Activated CD8-positive, alpha-beta memory T cell treated with anti-CD3 and anti-CD28 coated beads for 1 hour (primary cell): ENCODE data around the gene DPAGT1.
"Not testable (repeated sequence)": the region's sequence is repeated elsewhere in the genome, so short reads cannot be mapped to it uniquely, and the experiment has no call there.

Source experiments
- DNase-seq, 2 donors: peaks; one replicate each; pipeline ENCODE4 v3.0.0-alpha.2; 2020; ENCODE audit warnings: low read depth in 1 of 2; ENCODE audit errors: extremely low read depth in 1 of 2

The DPAGT1 gene

GRCh38 chr11:119062779-119063178 is 38.9 kb downstream of the DPAGT1 start:
- DNase-seq, result no peak

DNA sequence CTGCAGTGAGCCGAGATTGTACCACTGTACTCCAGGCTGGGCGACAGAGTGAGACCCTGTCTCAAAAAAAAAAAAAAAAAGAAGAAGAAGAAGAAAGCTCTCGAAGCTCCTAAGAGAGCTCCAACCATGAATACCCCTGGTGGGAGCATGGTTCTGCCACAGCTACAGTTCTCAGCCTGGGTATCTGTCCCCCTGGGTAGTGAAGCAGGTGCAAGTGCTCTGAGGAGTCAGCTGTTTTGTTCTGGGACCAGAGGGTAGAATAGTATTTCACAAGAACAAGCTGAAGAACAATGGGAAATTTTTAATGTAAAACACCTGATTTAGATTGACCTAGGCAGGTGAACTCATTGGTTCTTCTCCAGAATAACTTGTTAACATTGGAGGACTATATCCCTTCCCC is 40.4 kb downstream of the DPAGT1 start:
- no peak for DNase-seq

DNA sequence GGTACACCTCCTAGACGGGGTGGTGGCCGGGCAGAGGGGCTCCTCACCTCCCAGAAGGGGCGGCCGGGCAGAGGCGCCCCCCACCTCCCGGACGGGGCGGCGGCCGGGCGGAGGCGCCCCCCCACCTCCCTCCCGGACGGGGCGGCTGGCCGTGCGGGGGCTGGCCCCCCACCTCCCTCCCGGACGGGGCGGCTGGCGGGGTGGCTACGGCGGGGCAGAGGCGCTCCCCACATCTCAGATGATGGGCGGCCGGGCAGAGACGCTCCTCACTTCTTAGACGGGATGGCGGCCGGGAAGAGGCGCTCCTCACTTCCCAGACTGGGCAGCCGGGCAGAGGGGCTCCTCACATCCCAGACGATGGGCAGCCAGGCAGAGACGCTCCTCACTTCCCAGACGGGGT is 42.5 kb downstream of the DPAGT1 start:
- DNase-seq, result not testable (repeated sequence)

- peak; percentile 94 to 99 for DNase-seq
Measured at GRCh38 chr11:119057000-119057769, 44.5 kb downstream of the DPAGT1 start, which contains the start of gene HYOU1. HYOU1 (minus strand) TSS chr11:119057205; CDS start chr11:119056160, 1,045 bp downstream.

- DNase-seq, result peak in 1 of 2 donors; percentile 11
Measured at GRCh38 chr11:119056421-119056999, 45.1 kb downstream of the DPAGT1 start.

DNA sequence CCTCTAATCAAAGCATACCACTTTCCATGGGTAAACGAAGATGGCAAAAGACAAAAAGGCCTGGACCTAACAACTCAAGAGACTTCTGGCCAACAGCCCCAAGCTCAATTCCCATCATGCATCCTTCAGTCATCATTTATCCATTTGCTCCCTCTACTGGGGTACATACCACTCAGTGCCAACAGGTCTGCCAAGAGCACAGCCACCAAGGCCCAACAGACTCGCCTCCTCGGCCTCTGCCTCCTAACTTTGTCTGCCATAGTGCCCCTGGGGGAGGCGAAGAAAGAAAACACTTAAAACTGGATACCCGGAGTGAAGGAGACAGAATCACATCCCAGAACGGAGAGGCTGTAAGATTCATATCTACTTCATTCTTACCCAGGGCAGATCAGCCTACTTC is 45.8 kb downstream of the DPAGT1 start:
- no peak for DNase-seq

DNA sequence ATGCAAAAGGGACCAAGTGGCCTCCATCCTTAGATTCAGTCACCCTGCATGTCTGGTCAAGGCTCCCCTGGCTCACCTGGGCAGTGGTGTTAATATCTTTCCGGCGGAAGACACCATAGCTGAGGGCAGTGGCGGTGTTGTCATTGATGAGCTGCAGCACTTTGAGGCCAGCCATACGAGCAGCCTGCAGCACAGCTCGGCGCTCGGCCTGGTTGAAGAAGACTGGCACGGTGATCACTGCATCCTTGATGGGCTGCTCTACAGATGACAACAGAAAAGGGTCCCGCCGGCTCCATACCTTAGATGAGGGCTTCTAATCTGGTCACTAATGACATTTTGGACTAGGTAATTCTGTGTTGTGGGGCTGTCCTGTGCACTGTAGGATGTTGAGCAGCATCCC is 47.2 kb downstream of the DPAGT1 start:
- DNase-seq, result no peak

GRCh38 chr11:119052163-119052814 is 49.4 kb downstream of the DPAGT1 start:
- no peak for DNase-seq

- DNase-seq, result no peak
Measured at GRCh38 chr11:119051440-119052162, 50.1 kb downstream of the DPAGT1 start.

- DNase-seq, result no peak
Measured at GRCh38 chr11:119049081-119049480, 52.6 kb downstream of the DPAGT1 start.

DNA sequence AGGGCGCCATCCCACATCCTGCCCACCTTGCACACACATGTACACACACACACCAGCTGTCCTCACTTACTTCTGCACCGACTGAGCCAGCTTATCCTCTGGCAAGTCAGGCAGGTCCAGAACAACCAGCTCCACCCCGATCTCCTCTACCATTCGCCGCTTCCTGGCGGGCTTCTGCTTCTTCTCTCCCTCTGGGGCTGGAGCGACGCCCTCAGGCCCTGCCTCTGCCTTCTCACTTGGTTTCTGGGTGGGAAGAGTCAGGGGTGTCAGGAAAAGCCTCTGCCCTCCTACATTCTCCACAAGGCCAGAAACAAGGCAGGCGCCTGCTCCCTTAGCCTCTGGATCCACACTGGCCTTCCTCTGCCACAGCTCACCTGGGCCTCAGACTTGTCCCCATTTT is 53.0 kb downstream of the DPAGT1 start:
- no peak for DNase-seq

- no peak for DNase-seq
Measured at GRCh38 chr11:119047205-119047604, 54.4 kb downstream of the DPAGT1 start.
